ENCODE results near the gene CDK5RAP3. TPM values are rescaled to one million over a fixed set of nuclear protein-coding genes. Genes with fewer than 3 reads are reported as not detected.
A peak's percentile ranks its signal among the peaks of the same experiment; 100 is the strongest.

The CDK5RAP3 gene
- polyA plus RNA-seq, 1 donor from 2014 or later = 343 TPM

- TF ChIP-seq POLR2AphosphoS5 (IDR thresholded peaks at IDR 0.05) (no peak), CTCF (IDR thresholded peaks at IDR 0.05; ENCODE audit: poor library complexity, severe bottlenecking) (no peak), TAF1 (IDR thresholded peaks at IDR 0.05; ENCODE audit: low read depth) (no peak), RAD21 (conservative IDR thresholded peaks at IDR 0.05) (no peak), MXI1 (conservative IDR thresholded peaks at IDR 0.05; ENCODE audit: poor library complexity, severe bottlenecking) (no peak), EP300 (conservative IDR thresholded peaks at IDR 0.05; ENCODE audit: poor library complexity, severe bottlenecking) (no peak)
- Histone ChIP-seq H4K20me1 (ENCODE audit: insufficient read depth) (no peaks in the 10 kb centered on the region), H3K9ac (ENCODE audit: low read length) (no peak overlapping the region), H3K4me2 (ENCODE audit: low read length) (no peak overlapping the region), H3K27me3 (ENCODE audit: insufficient read depth, low read depth, low read length) (peaks cover 18% of the 10 kb centered on the region), H3K9me3 (ENCODE audit: low read length) (no peaks in the 10 kb centered on the region), H2AFZ (ENCODE audit: low read depth, low read length) (no peak overlapping the region), H3K27ac (ENCODE audit: low read length) (no peak overlapping the region), H3K4me3 (ENCODE audit: low read length) (no peak overlapping the region), H3K79me2 (replicated peaks; ENCODE audit: insufficient read depth, low read length) (no peaks in the 10 kb centered on the region), H3K36me3 (ENCODE audit: insufficient read depth, low read length) (no peaks in the 10 kb centered on the region), H3F3A (ENCODE audit: insufficient read depth, low read length, poor library complexity, severe bottlenecking) (no peaks in the 10 kb centered on the region), H3K9me2 (ENCODE audit: insufficient read depth, low read length) (no peaks in the 10 kb centered on the region)
These were observed 52.0 kb downstream of the CDK5RAP3 start for GRCh38 chr17:48022901-48023300.

GRCh38 chr17:48023400-48024148, 52.7 kb downstream of the CDK5RAP3 start:
- Histone ChIP-seq H3K9me2 (ENCODE audit: insufficient read depth, low read length) (no peaks in the 10 kb centered on the region), H3K4me2 (ENCODE audit: low read length) (no peak overlapping the region), H3K9ac (ENCODE audit: low read length) (peak overlapping the region; percentile 1), H4K20me1 (ENCODE audit: insufficient read depth) (no peaks in the 10 kb centered on the region), H3K4me3 (ENCODE audit: low read length) (peak overlapping the region; percentile 74), H3F3A (ENCODE audit: insufficient read depth, low read length, poor library complexity, severe bottlenecking) (no peaks in the 10 kb centered on the region), H3K27ac (ENCODE audit: low read length) (no peak overlapping the region), H3K9me3 (ENCODE audit: low read length) (no peaks in the 10 kb centered on the region), H3K79me2 (replicated peaks; ENCODE audit: insufficient read depth, low read length) (no peaks in the 10 kb centered on the region), H3K36me3 (ENCODE audit: insufficient read depth, low read length) (no peaks in the 10 kb centered on the region), H2AFZ (ENCODE audit: low read depth, low read length) (no peak overlapping the region), H3K27me3 (ENCODE audit: insufficient read depth, low read depth, low read length) (peaks cover 18% of the 10 kb centered on the region)
- TF ChIP-seq EZH2 (IDR thresholded peaks at IDR 0.05; ENCODE audit: borderline replicate concordance, insufficient read depth, low read length, poor library complexity, severe bottlenecking) = no peak
- peak; percentile 10 for TF ChIP-seq MXI1 (conservative IDR thresholded peaks at IDR 0.05; ENCODE audit: poor library complexity, severe bottlenecking)

GRCh38 chr17:48024149-48025039, 53.5 kb downstream of the CDK5RAP3 start:
- Histone ChIP-seq H3F3A (ENCODE audit: insufficient read depth, low read length, poor library complexity, severe bottlenecking) (no peaks in the 10 kb centered on the region), H3K4me2 (ENCODE audit: low read length) (peak overlapping the region; percentile 49), H3K27ac (ENCODE audit: low read length) (no peak overlapping the region), H2AFZ (ENCODE audit: low read depth, low read length) (no peak overlapping the region), H3K9me3 (ENCODE audit: low read length) (no peaks in the 10 kb centered on the region), H3K9ac (ENCODE audit: low read length) (peak overlapping the region; percentile 1), H3K36me3 (ENCODE audit: insufficient read depth, low read length) (no peaks in the 10 kb centered on the region), H3K9me2 (ENCODE audit: insufficient read depth, low read length) (no peaks in the 10 kb centered on the region), H3K4me3 (ENCODE audit: low read length) (peak overlapping the region; percentile 74), H3K79me2 (replicated peaks; ENCODE audit: insufficient read depth, low read length) (no peaks in the 10 kb centered on the region), H3K27me3 (ENCODE audit: insufficient read depth, low read depth, low read length) (peaks cover 18% of the 10 kb centered on the region), H4K20me1 (ENCODE audit: insufficient read depth) (no peaks in the 10 kb centered on the region)
- TF ChIP-seq REST (IDR thresholded peaks at IDR 0.05; ENCODE audit: borderline replicate concordance) (no peak), EZH2 (IDR thresholded peaks at IDR 0.05; ENCODE audit: borderline replicate concordance, insufficient read depth, low read length, poor library complexity, severe bottlenecking) (no peak), TAF1 (IDR thresholded peaks at IDR 0.05; ENCODE audit: low read depth) (no peak), POLR2AphosphoS5 (IDR thresholded peaks at IDR 0.05) (no peak)
